ENCODE results near the gene NPPB. TPM values are rescaled to one million over a fixed set of nuclear protein-coding genes. Genes with fewer than 3 reads are reported as not detected.

Gene NPPB
- total RNA-seq = 3.2 and 6.5 TPM in 2 replicates

GRCh38 chr1:11858613-11858967, at the start of gene NPPB:
NPPB (minus strand) TSS chr1:11858945; CDS start chr1:11858833, 112 bp downstream.

GRCh38 chr1:11847667-11848372, 10.9 kb downstream of the NPPB start, which contains the start of gene NPPA:
NPPA (minus strand) TSS chr1:11847783; CDS start chr1:11847684, 99 bp downstream.

Other genes starting within 250 kb of the NPPB start
- not detected in 2 replicates for gene FBXO2, start 204.5 kb downstream of the NPPB start, total RNA-seq
- 3.6 and 8.3 TPM in 2 replicates for gene FBXO44, start 204.1 kb downstream of the NPPB start, total RNA-seq
- gene FBXO6, start 194.7 kb downstream of the NPPB start, total RNA-seq = 2.8 and 5.6 TPM in 2 replicates
- gene MAD2L2, start 177.8 kb downstream of the NPPB start, total RNA-seq = 27.1 and 31.2 TPM in 2 replicates
- under 0.01 and 0.16 TPM in 2 replicates for gene DRAXIN, start 167.2 kb downstream of the NPPB start, total RNA-seq
- gene AGTRAP, start 122.8 kb downstream of the NPPB start, total RNA-seq = 48.4 and 77.8 TPM in 2 replicates
- 3.6 TPM in 1 of 2 replicates, not detected in the other for gene C1orf167, start 96.8 kb downstream of the NPPB start, total RNA-seq
- gene MTHFR, start 53.0 kb downstream of the NPPB start, total RNA-seq = 16.5 and 18.2 TPM in 2 replicates
- gene CLCN6, start 52.8 kb downstream of the NPPB start, total RNA-seq = 5.4 and 7.6 TPM in 2 replicates
- gene NPPA, start 11.2 kb downstream of the NPPB start, total RNA-seq = not detected in 2 replicates
- gene KIAA2013, start 67.5 kb upstream of the NPPB start, total RNA-seq = 77.4 and 93.0 TPM in 2 replicates
- 1,176 and 1,236 TPM in 2 replicates for gene PLOD1, start 75.8 kb upstream of the NPPB start, total RNA-seq
- 33.0 and 49.2 TPM in 2 replicates for gene MFN2, start 121.5 kb upstream of the NPPB start, total RNA-seq
- 25.1 and 30.1 TPM in 2 replicates for gene MIIP, start 160.6 kb upstream of the NPPB start, total RNA-seq
- gene TNFRSF8, start 204.4 kb upstream of the NPPB start, total RNA-seq = 0.16 and 0.18 TPM in 2 replicates